H1 (cell line): ENCODE results near the gene AQP10. TPM values are rescaled to one million over a fixed set of nuclear protein-coding genes. Genes with fewer than 3 reads are reported as not detected.

ENCODE experiments used
- CTCF ChIA-PET: fragments of 300-600 bp; sonication (Branson Sonifier 250); formaldehyde crosslinking; loops from one replicate; lab custom pipeline; 2021; ENCODE audit not compliant: partially characterized antibody; lab: Charles Lee
- POLR2A ChIA-PET: fragments of 300-600 bp; sonication (Branson Sonifier 250); formaldehyde crosslinking; loops from one replicate; lab custom pipeline; 2021; ENCODE audit warnings: inconsistent platforms; ENCODE audit not compliant: partially characterized antibody; lab: Charles Lee
- DNase-seq, 2 experiments: peaks; one replicate each; pipeline versions ENCODE4 v3.0.0 to v3.0.0-alpha.2; 2010 to 2022; ENCODE audit warnings: low spot score in 2 of 2, low read depth in 1 of 2, mixed read lengths in 1 of 2
- FAIRE-seq: peaks from 2 replicates; lab custom pipeline; 2011; peaks lifted over from hg19 to GRCh38; lab: Jason Lieb, UNC
- H2AFZ ChIP-seq: 2 replicates; pipeline ENCODE4 v1.8.1; 2012; ENCODE audit warnings: low read length, inconsistent platforms
- H2AK5ac ChIP-seq: 2 replicates; pipeline ENCODE4 v1.6.1; 2013; ENCODE audit warnings: low read depth, low read length
- H2BK120ac ChIP-seq: replicated peaks from 2 replicates; pipeline ENCODE3; 2013; ENCODE audit warnings: low read depth, low read length, inconsistent platforms
- H2BK12ac ChIP-seq: 2 replicates; pipeline ENCODE4 v1.6.1; 2013; ENCODE audit warnings: low read depth, low read length
- H2BK15ac ChIP-seq: 2 replicates; pipeline ENCODE4 v1.6.1; 2013; ENCODE audit warnings: low read length
- H2BK20ac ChIP-seq: 2 replicates; pipeline ENCODE4 v1.6.1; 2013; ENCODE audit warnings: low read length
- H2BK5ac ChIP-seq: 2 replicates; pipeline ENCODE4 v1.6.1; 2013; ENCODE audit warnings: low read depth, low read length
- H3K14ac ChIP-seq: 2 replicates; pipeline ENCODE4 v1.6.1; 2013; ENCODE audit warnings: inconsistent platforms; ENCODE audit not compliant: insufficient read length
- H3K18ac ChIP-seq: 2 replicates; pipeline ENCODE4 v1.6.1; 2013; ENCODE audit warnings: low read length; ENCODE audit errors: extremely low read depth
- H3K23ac ChIP-seq: 2 replicates; pipeline ENCODE4 v1.6.1; 2013; ENCODE audit warnings: inconsistent platforms; ENCODE audit not compliant: insufficient read length
- H3K23me2 ChIP-seq: 2 replicates; pipeline ENCODE4 v1.6.1; 2013; ENCODE audit warnings: low read depth, low read length
- H3K27ac ChIP-seq: 2 replicates; pipeline ENCODE4 v1.6.1; 2011; ENCODE audit warnings: low read depth, low read length, inconsistent platforms
- H3K27me3 ChIP-seq, 4 experiments: replicated peaks in 1 of 4; 1 replicate in 1 of 4; 2 replicates in 3 of 4; pipeline versions ENCODE4 v1.6.1 to v1.8.1; 2011 to 2013; ENCODE audit warnings: low read length in 3 of 4, mild to moderate bottlenecking in 3 of 4, inconsistent platforms in 2 of 4, mixed read lengths in 2 of 4, moderate library complexity in 1 of 4; ENCODE audit not compliant: control insufficient read depth in 3 of 4, insufficient read depth in 3 of 4; ENCODE audit errors: extremely low read depth in 1 of 4
- H3K36me3 ChIP-seq, 4 experiments: 2 replicates each; pipeline versions ENCODE4 v1.6.1 to v1.8.1; 2011 to 2013; ENCODE audit warnings: mild to moderate bottlenecking in 4 of 4, low read length in 3 of 4, moderate library complexity in 2 of 4, control low read depth in 1 of 4, inconsistent platforms in 1 of 4; ENCODE audit not compliant: insufficient read depth in 4 of 4, control insufficient read depth in 2 of 4
- H3K4ac ChIP-seq: replicated peaks from 2 replicates; pipeline ENCODE3; 2013; ENCODE audit warnings: low read length, low read depth, mixed read lengths, inconsistent platforms; ENCODE audit not compliant: insufficient read length
- H3K4me1 ChIP-seq, 4 experiments: replicated peaks in 1 of 4; 1 replicate in 1 of 4; 2 replicates in 3 of 4; pipeline versions ENCODE4 v1.6.1 to v1.8.1; 2011 to 2013; ENCODE audit warnings: low read length in 3 of 4, inconsistent platforms in 2 of 4, mixed read lengths in 1 of 4; ENCODE audit not compliant: insufficient read depth in 4 of 4, control insufficient read depth in 3 of 4
- H3K4me2 ChIP-seq, 2 experiments: 2 replicates each; pipeline versions ENCODE4 v1.6.1 to v1.8.1; 2011 to 2013; ENCODE audit warnings: low read depth in 2 of 2, low read length in 2 of 2, control low read depth in 1 of 2, inconsistent platforms in 1 of 2, mild to moderate bottlenecking in 1 of 2; ENCODE audit not compliant: insufficient read depth in 1 of 2
- H3K4me3 ChIP-seq, 4 experiments: fragments of 200-600, 300-600 bp in 1 of 4; sonication (generic), shearing (Covaris generic), sonication (Bioruptor Twin) in 1 of 4; 2 replicates each; pipeline versions ENCODE4 v1.5.1 to v1.8.1; 2011 to 2016; ENCODE audit warnings: low read length in 4 of 4, low read depth in 3 of 4, control low read depth in 2 of 4, inconsistent platforms in 2 of 4, mild to moderate bottlenecking in 2 of 4, mixed read lengths in 1 of 4, moderate library complexity in 1 of 4; ENCODE audit not compliant: insufficient read depth in 2 of 4; ENCODE audit errors: extremely low read depth in 1 of 4
- H3K56ac ChIP-seq: replicated peaks from 2 replicates; pipeline ENCODE3; 2013; ENCODE audit warnings: low read depth, mild to moderate bottlenecking, mixed read lengths, low read length, inconsistent platforms; ENCODE audit not compliant: insufficient read length
- H3K79me1 ChIP-seq: 2 replicates; pipeline ENCODE4 v1.6.1; 2013; ENCODE audit warnings: low read depth, low read length, control low read depth
- H3K79me2 ChIP-seq, 2 experiments: 2 replicates each; pipeline versions ENCODE4 v1.6.1 to v1.8.1; 2012 to 2013; ENCODE audit warnings: low read length in 2 of 2, mild to moderate bottlenecking in 2 of 2, inconsistent platforms in 1 of 2; ENCODE audit not compliant: insufficient read depth in 2 of 2, control insufficient read depth in 1 of 2
- H3K9ac ChIP-seq, 4 experiments: replicated peaks in 1 of 4; 1 replicate in 1 of 4; 2 replicates in 3 of 4; pipeline versions ENCODE4 v1.6.1 to v1.8.1; 2011 to 2013; ENCODE audit warnings: low read depth in 3 of 4, low read length in 3 of 4, control low read depth in 2 of 4, mild to moderate bottlenecking in 2 of 4, moderate library complexity in 2 of 4, inconsistent platforms in 1 of 4; ENCODE audit errors: extremely low read depth in 1 of 4
- H3K9me3 ChIP-seq, 2 experiments: 2 replicates each; pipeline versions ENCODE4 v1.6.1 to v1.8.1; 2012 to 2013; ENCODE audit warnings: mild to moderate bottlenecking in 2 of 2, moderate library complexity in 2 of 2, control low read depth in 1 of 2, inconsistent platforms in 1 of 2, low read depth in 1 of 2, low read length in 1 of 2, mixed read lengths in 1 of 2; ENCODE audit not compliant: insufficient read depth in 2 of 2
- H4K20me1 ChIP-seq, 2 experiments: replicated peaks in 1 of 2; 2 replicates each; pipeline versions ENCODE3 to v1.8.1; 2011 to 2013; ENCODE audit warnings: inconsistent platforms in 2 of 2, low read length in 2 of 2, mild to moderate bottlenecking in 1 of 2; ENCODE audit not compliant: insufficient read depth in 2 of 2, control insufficient read depth in 1 of 2
- H4K5ac ChIP-seq: 2 replicates; pipeline ENCODE4 v1.6.1; 2013; ENCODE audit warnings: low read length, low read depth, mixed read lengths, inconsistent platforms; ENCODE audit not compliant: insufficient read length
- H4K8ac ChIP-seq: 2 replicates; pipeline ENCODE4 v1.8.0; 2013; ENCODE audit warnings: mild to moderate bottlenecking, moderate library complexity, low read length, inconsistent platforms; ENCODE audit not compliant: insufficient read depth; ENCODE audit errors: extremely low read depth
- H4K91ac ChIP-seq: replicated peaks from 2 replicates; pipeline ENCODE3; 2013; ENCODE audit warnings: low read length, mixed read lengths, inconsistent platforms; ENCODE audit not compliant: insufficient read length
- WGBS, 2 experiments: shearing (Covaris generic) in 1 of 2; methylation state at CpG; one replicate each; pipeline versions ENCODE4 v1.1.6 to v1.1.7; 2013 to 2015; ENCODE audit warnings: low lambda C conversion rate in 2 of 2, mixed read lengths in 2 of 2, inconsistent platforms in 1 of 2, low coverage in 1 of 2, missing lambda C conversion rate in 1 of 2; ENCODE audit not compliant: insufficient replicate concordance in 2 of 2, insufficient coverage in 1 of 2, insufficient read length in 1 of 2; ENCODE audit errors: extremely low coverage in 1 of 2, missing lambda C conversion rate in 1 of 2; 5-methylcytosine and 5-hydroxymethylcytosine counted together
- polyA plus RNA-seq, 7 experiments: library from polyadenylated mRNA; depleted of rRNA in 3 of 7; stranded (reverse) in 5 of 7; unstranded in 2 of 7; fragments of >200 nt in 5 of 7; fragments of 200-250 nt in 2 of 7; gene quantifications; 1 replicate in 5 of 7; 2 replicates in 1 of 7; 4 replicates in 1 of 7; pipeline versions ENCODE4 v1.2.1 to v1.2.3, GENCODE V29; 2011 to 2013; ENCODE audit warnings: missing spikeins in 2 of 7, mixed read lengths in 2 of 7
- total RNA-seq: library from RNA; stranded (reverse); fragmentation: NEBNext Ultra II Directional; extraction: Animal tissue kit (Norgen Biotek cat#: 25700); gene quantifications from 2 replicates; pipeline ENCODE4 v1.2.1, GENCODE V29; 2021

Gene AQP10
- total and polyA plus RNA-seq, 2 of the 8 experiments (the other 6 are each of a cell fraction or from before 2014, with no cell fraction given) = not detected

GRCh38 chr1:154295408-154296235, 25.3 kb upstream of the AQP10 start:
- Histone ChIP-seq H3K27me3 (no peaks in the 10 kb centered on the region), H4K20me1 (no peaks in the 10 kb centered on the region), H4K8ac (no peak overlapping the region), H3K56ac (no peak overlapping the region), H2BK15ac (no peak overlapping the region), H3K18ac (no peak overlapping the region), H3K36me3 (no peaks in the 10 kb centered on the region), H3K23ac (no peak overlapping the region), H3K23me2 (peaks cover 3% of the 10 kb centered on the region; the same call in 1 of the 2 replicates), H2AK5ac (no peak overlapping the region), H3K4me1 (no peaks in the 10 kb centered on the region), H3K79me1 (no peaks in the 10 kb centered on the region), H4K91ac (no peak overlapping the region), H3K27ac (no peak overlapping the region), H2AFZ (no peak overlapping the region), H3K9me3 (peaks cover 7 to 8% of the 10 kb centered on the region in 2 experiments), H2BK12ac (no peak overlapping the region), H2BK120ac (no peak overlapping the region), H2BK5ac (no peak overlapping the region), H3K4me2 (no peak overlapping the region), H3K9ac (no peak overlapping the region), H2BK20ac (no peak overlapping the region), H3K14ac (no peak overlapping the region), H4K5ac (no peak overlapping the region), H3K79me2 (no peaks in the 10 kb centered on the region), H3K4me3 (no peak overlapping the region), H3K4ac (no peak overlapping the region)
- ChIA-PET CTCF (interaction anchor here (0.6 to 2.8 kb wide), 6 partner anchors 19 to 112 kb away, joined by 3 to 10 read pairs (median 4); no protein-coding TSS in a partner anchor), POLR2A (interaction anchor here (0.7 kb wide), 1 partner anchor 11 kb away, joined by 3 read pairs; no protein-coding TSS in a partner anchor)
- WGBS, 2 experiments = 83% methylated on average over 8 of the region's 8 CpGs; no CpG with 5 or more reads in 1 of the 2 experiments
- DNase-seq (no peak), FAIRE-seq (no peak)
